NCI-H2171 treated with DMSO at 0.1 percent for 48 hours (cell line): ENCODE results near the gene TP63.

Experiments used
- DNase-seq: peaks from one replicate; lab custom pipeline; 2025; lab: John Stamatoyannopoulos, UW

The TP63 gene

DNA sequence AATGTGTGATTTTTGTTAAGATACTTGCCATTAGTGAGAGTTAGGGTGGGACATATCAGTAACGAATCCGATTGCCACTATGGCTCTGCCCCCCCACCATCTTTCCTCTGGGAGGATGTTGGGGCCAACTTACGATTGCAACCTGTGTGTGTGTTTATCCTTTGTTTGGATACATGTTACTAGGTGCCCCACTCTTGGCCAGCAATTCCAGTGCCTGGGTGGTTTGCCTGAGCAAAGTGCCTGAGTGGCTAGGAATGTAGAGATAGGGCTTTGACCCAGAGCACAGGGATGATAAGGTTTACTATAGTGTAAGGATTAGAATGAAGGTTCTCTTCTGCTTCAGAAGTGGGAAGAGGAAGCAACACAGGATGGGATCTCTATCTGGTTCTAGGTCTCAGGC lies 231.8 kb downstream of the TP63 start:
- no peak for DNase-seq

DNA sequence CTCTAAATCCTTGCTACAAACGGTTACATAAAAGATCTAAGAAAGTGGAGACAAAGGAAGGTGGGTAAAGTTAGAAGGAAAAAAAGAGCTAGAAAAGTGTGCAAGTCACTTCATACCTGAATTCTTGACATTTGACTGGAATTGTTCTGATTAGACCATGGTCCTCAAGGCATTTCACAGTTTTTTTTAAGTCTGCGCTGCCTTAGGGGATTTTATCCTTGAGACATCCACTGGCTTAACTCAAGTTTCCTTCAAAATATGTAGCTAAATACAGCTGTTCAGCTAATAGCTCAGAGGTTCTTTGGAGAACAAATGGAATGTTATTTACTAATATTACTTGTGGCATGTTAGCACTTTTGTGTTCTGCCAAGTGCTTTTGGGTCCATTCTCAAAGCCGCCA lies 236.9 kb downstream of the TP63 start:
- no peak for DNase-seq

DNA sequence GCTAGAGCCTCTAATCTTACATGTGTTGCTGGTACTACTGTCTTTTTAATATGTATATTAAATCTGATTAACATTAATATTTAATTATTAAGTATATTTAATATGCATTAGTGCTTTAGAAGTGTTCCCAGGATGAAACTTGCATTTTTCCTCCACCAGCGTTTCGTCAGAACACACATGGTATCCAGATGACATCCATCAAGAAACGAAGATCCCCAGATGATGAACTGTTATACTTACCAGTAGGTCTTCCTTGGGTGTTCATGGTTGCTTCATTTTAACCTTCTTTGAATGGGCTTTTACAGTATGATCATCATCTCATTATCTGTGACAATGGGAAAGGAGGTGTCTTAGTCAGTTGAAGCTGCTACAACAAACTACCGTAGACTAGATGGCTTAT lies 238.0 kb downstream of the TP63 start:
- no peak for DNase-seq

DNA sequence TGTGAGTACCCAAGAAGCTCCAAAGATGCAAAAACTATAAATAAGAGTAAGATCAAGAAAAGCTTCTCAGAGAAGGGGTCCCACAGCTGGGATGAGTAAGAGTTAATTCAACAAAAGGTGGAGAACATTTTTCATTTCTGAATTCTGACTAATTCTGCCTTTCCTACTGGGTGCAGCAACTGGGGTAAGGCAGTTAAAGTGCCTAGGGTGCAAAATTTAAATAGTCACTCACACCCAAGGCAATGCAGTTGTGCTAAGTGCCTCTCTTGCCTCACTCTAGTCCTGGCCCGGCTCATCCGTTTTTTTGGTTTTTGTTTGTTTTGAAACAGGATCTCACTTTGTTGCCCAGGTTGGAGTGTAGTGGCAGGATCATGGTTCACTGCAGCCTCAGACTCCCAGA lies 240.2 kb downstream of the TP63 start:
- DNase-seq: peak; percentile 20

DNA sequence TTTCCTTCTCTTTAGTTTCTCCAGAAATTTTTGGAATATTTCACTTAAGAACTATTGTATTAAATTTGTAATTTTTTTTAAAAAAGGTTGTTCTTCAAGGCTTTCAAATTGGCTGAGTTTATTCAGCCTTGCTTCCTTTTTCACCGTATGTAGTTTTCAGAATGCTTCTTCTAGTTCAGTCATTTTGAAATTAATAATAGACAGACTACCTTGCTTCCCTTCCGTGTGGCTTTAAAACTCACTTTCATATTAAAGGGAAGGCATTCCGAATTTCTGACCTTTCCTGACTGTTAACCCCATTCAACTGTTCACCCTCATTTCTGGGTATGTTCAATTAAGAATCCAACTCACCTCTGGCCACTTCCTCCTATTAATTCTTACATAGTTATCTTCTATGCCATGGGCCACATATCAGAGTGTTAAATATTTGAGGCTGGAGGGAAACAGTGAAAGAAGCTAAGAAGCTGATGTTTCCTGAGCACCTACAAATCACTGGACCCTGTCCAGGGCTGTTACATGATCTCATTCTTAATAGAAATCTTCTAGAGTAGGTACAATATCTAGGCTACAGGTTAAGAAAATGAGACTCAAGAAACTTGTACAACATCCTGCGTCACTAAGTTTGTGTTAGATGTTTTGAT lies 252.0 kb downstream of the TP63 start:
- DNase-seq: no peak

DNA sequence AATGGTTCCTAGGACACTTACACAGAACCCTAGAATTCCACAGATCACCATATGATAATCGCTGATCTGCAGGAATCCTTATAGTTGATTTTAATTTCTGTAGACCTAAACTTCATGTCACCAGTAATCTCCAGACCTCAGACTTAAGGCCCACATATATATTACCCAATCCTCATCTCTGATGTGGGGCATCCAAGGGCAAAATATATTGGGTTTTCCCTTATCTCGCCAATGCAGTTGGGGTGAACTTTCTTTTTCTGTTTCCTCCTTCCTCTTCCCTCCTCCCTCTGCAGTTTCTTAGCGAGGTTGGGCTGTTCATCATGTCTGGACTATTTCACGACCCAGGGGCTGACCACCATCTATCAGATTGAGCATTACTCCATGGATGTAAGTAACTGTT lies 259.3 kb downstream of the TP63 start:
- DNase-seq: no peak

DNA sequence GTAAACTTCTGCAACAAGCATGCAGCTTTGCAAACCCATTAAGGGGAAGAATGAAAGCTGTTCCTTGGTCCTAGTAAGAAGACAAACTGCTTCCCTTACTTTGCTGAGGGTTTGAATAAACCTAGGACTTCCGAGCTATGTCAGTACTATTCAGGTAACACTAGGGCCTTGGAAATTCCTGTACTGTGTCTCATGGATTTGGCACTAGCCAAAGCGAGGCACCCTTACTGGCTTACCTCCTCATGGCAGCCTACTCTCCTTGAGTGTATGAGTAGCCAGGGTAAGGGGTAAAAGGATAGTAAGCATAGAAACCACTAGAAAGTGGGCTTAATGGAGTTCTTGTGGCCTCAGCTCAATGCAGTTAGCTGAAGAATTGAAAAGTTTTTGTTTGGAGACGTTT lies 265.3 kb downstream of the TP63 start:
- no peak for DNase-seq

DNA sequence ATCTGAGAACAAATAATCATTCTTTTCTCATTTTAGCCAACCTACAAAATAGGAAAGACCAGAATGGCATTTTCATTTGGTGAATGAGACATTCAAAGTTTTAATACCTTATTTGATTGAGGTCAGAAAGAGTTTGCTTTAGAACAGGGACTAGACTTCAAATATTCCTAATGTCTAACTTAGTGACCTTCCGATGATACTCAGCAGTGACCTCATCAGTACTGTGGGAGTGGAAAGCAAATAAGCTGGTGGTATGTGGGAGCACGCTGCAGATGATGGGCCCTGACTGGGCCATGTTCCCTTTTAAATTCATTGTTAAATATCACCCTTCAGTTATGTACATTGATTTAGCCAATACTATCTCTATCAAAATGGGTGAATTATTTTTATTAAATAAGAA lies 266.2 kb downstream of the TP63 start:
- no peak for DNase-seq

DNA sequence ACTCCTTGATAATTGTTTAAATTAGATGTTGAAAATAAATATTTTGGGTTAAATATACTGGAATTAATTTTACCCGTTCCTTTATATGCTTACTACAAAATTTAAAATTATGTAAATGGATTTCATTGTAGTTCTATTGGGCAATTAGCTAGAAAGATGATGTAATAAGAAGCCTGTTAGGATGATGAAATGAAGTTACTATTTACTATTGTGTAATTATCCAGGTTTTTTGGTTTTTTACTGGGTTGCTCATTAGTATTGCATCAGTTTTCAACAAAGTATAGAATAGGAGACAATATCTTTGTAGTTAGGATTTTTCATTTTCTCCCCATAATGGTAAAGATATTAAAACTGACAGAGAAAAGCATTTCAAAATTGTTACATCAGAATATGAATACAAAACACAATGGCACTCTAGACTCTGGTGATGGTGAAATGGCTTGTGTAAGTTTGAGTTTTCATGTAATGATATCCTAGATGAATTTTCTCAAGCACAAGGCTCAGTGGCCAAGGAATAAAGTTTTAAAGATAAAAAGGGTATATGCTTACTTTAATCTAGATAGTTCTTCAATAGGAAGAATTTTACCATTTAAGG lies 267.5 kb downstream of the TP63 start:
- no peak for DNase-seq

DNA sequence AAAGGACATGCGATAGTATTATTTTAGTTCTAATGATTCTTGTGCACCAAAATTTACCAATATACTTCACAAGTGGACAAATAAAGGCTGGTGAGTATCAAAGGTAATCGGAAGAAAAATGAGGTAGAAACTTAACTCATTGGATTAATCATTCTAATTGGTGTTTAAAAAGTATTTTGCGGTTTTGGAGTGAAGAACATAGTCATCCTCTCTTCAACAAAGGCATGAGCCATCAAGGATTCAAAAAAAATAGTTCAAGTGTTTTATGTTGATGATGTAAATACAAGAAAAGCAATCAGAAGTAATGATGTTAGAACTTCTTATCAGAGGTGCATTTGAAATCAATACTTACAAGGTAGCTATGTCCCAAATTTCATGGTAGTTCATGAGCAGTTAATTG lies 268.0 kb downstream of the TP63 start:
- DNase-seq: no peak

DNA sequence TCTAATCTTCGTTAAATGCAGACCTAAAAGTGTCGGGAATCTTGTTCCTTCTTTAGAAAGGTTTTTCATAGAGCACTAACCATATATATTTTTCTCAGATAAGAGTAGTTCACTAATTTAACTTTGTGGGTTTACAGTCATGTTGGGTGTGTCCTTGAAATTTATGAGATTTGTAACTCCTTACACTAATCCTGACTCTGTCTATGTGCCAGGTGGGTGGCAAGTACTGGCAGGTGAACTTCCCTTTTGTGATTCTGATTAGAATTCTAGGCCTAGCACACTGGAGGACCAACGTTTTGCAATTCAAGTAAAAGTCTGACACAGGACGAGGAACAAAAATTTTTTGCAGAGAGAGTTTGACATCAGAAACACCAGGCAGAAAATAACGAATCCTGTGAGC lies 269.4 kb downstream of the TP63 start:
- no peak for DNase-seq

DNA sequence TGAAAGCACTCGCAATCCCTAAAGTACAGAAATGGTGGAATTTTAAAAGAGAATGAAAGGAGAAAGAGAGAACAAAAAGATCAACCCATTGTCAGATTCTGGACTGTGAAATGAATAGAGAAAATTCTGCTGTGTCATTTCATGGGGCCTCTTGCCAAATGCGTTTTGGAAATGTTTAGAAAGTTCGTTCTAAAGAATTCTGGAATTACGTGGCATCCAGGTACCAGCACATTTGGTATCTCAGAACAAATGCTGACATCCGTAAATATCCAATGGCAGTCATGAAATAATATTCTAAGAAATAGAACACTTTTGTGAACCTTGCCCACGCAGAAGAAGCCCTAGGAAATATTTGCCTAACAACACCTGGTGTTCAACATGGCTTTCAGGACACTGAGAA lies 270.3 kb downstream of the TP63 start:
- DNase-seq: no peak

DNA sequence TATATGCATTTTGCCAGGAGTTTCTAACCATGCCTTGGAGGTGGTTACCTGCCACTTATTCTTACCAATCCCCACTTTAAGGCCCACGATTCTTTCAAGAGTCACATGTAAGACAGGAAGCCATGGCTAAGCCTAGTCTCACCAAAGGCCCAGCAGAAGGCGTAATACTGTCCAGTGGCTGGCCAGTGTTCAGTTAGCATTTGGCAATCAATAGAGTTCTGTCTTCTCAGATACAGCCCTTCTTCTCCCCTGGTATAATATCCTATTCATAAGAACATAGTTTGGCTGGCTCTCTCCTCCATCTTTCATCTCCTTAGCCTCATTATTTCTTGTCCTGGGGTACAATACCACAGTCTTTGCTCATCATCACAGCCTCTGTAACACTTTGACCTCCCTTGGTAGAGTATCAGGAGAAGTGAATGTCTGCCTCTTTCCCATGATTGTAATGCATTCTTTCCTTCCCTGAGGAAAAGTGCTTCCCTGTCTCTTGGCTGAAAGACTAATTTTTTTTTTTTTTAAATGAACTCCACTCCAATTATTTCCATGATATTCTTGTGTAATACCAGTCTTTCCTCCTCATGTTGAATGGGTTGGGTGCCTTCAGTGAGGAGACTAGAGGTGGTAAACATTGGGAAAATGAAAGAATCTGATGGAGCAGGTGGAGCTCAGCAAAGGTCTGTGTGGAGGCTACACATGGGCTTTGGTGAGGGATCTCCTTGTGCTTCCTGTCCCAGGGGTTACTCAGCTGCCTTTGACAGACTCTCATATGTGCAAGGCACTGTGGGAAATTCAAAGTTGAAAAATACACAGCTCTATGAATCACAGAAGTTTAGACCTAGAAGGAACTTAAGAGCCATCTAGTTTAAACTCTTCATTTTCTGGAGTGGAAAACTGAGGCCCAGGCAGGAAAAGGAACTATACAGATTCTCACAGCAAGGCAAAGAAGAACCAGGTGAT lies 271.3 kb downstream of the TP63 start:
- DNase-seq: no peak

DNA sequence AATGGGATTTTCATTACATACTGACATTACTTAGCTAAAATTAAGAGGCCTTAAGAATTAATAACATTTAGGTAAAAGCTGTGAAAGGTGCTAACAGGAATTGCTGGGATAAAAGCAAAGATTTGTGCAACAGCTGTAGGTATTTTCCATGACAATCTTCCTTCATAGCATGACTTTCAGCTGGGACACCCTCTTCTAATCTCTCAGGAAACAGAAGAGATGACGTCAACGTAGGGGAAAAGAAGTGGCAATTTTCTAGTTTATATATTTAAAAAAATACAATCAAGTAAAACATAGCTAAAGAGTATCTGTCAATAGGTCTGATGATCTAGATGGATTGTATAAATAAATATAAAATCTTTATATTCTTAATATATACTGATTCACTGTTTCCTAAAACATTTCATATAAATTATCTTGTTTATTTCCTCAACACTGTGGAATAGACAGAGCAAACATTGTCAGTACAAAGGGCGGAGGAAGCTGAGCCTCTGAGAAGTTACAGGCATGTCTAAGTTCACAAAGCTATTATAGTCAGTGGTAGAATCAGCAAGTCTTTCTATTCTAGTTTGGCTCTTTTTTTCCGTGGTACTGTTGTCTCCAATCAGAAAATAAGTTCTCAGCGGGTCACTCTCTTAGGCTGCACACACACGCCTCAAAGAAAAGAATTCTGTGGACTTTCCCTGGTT lies 272.5 kb downstream of the TP63 start:
- DNase-seq: no peak

DNA sequence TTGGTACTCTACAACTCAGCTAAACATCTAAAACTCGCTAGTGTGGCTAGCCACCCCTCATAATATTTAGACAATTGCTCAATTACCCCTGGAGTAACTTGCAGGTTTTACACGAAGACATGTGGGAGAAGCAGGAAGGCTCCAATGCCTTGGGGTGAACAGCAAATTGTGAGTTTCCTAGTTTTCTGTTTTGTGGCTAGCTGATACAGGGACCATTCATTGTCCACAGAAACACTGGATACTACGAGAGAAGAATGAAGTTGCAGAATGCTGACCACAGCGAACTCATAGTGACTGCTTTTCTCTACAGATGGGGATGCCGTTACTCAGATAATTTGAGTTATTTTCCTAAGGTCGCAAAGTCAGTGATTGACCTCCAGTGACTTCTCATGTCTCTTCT lies 276.6 kb downstream of the TP63 start:
- no peak for DNase-seq

DNA sequence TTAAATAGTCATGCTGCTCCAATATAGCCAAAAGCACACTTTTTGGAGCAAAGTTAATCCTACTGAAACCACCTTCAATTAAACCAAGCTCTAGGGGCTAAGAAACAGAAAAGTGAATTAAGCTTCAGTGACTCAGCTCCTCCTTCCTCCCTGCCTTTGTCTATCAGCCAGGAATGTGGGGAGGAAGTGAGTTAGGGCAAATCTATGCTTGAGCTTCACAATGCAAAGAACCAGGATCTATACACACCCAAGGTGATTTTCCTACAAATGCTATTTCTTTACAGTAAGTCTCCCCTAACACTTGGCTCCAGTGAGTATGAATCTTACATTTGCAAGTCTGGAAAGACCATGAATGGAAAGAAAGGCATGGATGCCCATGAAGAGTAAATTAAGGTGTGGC lies 277.5 kb downstream of the TP63 start:
- no peak for DNase-seq

DNA sequence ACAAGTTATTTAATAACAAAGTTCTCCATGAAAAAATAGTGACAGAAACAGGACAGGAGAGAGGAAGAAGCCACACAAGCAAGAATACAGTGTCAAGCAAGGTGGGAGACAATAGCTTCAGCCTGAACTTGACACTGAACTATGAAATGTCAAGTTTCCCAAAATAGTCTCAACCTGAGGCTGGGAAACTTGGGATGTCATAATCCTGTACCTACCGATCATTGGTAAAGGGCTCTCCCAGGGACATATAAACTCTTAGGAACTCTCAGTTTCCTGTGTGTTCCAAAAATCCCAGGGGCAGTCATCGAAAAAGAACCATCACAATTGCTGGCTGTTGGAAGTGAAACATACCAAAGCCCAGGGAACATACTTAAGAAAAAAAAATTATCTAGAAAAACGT lies 277.9 kb downstream of the TP63 start:
- no peak for DNase-seq

DNA sequence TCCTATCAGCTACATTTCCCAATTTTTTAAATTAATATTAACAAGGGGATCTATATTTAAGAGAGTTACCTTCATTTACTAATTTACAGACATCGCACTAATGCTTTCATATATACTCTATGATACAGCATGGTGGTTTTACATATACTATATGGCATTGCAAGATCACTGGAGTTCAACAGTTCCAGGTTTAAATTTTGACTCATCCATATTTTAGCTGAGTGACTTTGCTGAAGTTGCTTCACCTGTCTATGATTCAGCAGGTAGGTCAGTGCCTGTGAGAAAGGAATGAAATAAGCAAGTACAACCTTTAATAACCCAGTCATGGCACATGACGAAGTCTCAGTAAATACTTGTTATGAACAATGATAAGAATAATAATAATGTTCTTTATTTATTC lies 278.4 kb downstream of the TP63 start:
- DNase-seq: no peak

DNA sequence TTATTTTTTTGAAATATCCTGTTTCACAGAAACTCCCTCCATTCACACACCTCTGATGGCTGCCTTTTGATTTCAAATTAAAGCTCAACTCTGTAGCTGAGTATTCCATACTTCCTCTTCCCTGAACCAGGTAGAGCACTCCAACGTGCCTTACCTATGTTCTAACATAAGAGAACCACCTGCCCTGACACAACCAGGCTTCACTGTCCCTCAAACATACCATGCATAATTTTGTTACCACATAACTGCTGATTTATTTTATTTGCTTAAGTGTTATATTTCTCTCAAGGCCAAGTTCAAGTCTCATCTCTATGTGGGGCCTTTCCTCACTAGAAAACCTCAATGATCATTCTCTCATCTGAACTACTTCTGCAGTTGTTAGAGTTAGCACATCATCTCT lies 279.8 kb downstream of the TP63 start:
- DNase-seq: no peak

DNA sequence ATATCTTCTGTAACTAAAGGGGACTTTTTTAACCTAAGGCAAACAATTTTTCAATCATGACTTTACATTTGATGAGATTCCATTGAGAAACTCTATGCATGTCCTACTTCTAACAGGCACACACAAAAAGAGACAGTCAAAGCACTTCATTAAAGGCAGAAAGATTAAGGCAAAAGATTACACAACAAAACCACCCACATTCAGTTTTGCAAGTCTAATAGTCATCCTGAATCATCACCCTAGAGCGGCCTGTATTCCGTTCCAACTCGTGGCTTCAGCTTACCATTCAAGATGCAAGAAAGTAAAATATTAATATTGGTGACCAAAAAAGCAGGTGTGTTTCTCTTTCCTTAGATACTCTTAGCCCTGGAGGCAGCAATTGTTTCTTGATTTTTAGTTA lies 283.6 kb downstream of the TP63 start:
- no peak for DNase-seq

DNA sequence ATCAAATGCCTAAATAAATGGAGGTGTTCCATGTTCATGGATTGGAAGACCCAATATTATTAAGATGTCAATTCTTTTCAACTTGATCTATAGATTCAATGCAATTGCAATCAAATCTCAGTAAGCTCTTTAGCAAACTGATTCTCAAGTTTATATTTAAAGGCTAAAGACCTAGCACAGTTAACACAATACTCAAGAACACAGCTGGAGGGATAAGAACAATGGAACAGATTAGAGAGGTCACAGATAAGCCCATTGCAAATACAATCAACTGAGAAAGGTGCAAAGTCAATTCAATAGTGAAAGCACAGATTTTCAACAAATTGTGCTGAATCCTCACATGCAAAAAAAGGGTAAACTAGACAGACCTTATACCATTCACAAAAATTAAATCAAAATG lies 290.6 kb downstream of the TP63 start:
- DNase-seq: no peak

DNA sequence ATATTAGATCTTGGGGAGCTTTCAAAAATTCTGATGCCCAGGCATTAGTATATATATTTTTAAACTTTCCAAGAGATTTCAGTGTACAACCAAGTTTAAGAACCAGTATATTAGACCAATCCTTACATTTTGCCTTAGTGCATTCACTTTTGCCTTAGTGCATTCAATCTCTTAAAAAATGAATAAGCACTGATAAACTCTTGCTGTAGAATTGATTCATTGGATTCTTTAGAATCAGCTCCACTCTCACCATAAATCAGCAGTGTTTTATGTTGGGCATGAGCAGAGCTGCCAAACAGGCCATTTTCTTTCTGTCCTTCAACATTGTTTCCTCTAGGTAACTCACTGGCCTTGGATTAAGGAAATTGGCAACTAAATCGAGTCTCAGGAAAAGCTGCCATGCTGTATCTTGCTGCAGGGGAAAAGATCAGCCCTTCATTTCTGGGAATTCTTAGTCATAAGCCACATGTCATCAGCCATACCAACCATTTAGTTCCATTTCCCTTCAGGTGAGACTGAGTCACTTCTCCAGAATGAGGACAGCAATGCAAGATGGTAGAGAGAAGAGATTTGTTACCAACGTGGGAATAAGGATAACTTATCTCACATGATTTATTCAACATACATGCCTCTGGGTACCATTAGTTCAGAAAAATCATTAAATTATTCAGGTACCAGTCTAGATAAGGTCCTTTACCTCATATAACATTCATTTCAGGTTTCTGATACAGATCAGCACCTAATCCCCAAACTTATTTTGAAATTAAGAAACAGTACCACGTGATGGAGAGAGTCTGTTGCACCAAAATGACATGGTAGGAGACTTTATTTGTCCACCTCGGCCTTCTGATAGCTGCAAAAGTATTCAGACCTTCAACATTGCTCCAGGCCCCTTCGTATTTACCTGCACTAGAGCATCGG lies 297.0 kb downstream of the TP63 start:
- DNase-seq: no peak
